Left forelimb (tissue), 1 donor: ENCODE measurements around the gene UBE2Q1.
"Not testable (repeated sequence)": the region's sequence is repeated elsewhere in the genome, so short reads cannot be mapped to it uniquely, and the experiment has no call there.

Experiments
- DNase-seq: peaks from one replicate; pipeline ENCODE4 v3.0.0-alpha.2; 2018; ENCODE audit warnings: low spot score

Gene UBE2Q1

DNA sequence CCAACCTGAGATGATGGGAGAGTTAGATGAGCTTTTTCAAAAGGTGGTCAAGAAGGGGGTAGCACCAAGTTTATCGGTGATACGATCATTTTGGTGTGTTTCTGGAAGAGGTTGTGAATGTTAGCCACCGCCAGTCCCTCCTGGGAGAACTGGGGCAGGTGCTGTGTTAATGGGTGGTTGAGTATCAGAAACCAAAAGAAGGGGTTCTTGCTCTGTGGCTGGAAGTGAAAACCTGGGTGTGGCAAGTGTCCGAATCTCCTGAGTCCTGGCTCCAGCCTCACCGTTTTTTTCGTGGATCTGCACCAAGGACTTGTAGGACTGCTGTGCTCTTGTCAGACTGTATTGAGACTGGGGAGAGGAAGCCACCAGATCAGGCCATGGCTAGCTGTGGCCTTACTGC lies 7.8 kb downstream of the UBE2Q1 start:
- no peak for DNase-seq

GRCh38 chr1:154550070-154550469 lies 8.4 kb downstream of the UBE2Q1 start:
- no peak for DNase-seq

GRCh38 chr1:154549202-154549770 lies 9.2 kb downstream of the UBE2Q1 start:
- DNase-seq, result no peak

DNA sequence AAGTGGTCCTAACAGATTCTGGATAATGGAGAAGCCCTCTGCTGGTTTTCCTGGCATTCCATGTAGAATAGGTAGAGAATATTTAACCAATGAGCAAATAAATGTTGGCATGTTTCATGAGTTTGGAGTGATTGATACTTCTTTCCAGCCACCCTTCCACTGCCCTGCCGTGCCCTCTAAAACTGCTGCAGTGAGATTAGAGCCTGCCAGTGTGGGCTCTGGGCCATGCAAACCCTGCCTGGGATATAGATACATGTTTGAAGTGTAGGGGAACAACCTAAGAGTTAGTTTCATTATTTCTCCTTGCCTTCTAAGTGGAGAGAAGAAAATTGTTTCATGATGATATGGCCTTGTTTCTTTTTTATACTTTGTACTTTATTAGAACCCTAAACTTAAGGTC lies 10.4 kb downstream of the UBE2Q1 start:
- no peak for DNase-seq

DNA sequence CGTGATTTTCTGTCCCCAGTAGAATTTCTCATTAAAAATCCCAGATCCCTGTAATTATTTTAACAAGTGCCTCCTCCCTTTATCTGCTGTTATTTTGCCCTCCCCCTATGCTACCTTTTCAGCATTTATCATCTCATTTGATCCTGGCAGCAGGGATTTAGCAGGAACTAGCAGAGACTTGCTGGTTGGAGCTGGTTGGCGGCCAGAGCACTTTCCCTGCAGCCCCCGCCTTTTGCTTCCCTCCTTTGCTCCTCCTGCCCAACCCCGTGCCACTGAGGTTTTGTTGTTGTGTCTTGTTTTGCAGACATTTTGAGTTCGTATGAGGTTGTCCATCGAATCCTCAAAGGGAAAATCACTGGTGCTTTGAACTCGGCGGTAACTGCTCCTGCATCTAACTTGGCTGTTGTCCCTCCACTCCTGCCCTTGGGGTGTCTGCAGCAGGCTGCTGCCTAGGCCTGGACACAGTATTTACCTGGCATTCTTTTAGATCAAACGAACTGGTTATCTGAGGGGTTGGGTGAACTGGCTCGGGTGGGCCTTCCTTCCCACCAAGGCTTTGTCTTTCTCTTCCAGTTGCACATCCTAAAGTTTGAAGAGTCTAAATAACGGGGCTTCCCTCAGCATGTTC lies 11.2 kb downstream of the UBE2Q1 start:
- no peak for DNase-seq

- no peak for DNase-seq
Measured at GRCh38 chr1:154546264-154547063, 12.0 kb downstream of the UBE2Q1 start.

- no peak for DNase-seq
Measured at GRCh38 chr1:154541231-154541630, 17.2 kb downstream of the UBE2Q1 start.

- DNase-seq, result no peak
Measured at GRCh38 chr1:154539486-154540483, 18.7 kb downstream of the UBE2Q1 start.

DNA sequence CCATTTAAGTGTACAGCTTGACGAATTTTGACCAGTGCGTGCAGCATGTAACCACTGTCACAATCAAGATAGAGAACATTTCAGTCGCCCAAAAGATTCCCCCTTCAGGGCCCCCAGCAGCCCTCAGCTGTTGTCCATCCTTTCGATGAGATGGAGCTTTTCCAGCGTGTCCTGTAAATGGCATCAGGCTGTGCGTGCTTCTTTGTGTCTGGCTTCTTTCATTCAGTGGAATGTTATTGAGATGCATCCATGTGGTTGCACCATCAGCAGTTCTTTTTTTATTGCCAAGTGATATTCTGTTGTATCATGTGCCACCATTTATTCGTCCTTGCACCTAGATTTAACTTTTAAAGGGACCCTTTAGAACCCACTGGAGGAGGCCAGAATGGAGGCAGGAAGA lies 21.9 kb downstream of the UBE2Q1 start:
- DNase-seq, result no peak

DNA sequence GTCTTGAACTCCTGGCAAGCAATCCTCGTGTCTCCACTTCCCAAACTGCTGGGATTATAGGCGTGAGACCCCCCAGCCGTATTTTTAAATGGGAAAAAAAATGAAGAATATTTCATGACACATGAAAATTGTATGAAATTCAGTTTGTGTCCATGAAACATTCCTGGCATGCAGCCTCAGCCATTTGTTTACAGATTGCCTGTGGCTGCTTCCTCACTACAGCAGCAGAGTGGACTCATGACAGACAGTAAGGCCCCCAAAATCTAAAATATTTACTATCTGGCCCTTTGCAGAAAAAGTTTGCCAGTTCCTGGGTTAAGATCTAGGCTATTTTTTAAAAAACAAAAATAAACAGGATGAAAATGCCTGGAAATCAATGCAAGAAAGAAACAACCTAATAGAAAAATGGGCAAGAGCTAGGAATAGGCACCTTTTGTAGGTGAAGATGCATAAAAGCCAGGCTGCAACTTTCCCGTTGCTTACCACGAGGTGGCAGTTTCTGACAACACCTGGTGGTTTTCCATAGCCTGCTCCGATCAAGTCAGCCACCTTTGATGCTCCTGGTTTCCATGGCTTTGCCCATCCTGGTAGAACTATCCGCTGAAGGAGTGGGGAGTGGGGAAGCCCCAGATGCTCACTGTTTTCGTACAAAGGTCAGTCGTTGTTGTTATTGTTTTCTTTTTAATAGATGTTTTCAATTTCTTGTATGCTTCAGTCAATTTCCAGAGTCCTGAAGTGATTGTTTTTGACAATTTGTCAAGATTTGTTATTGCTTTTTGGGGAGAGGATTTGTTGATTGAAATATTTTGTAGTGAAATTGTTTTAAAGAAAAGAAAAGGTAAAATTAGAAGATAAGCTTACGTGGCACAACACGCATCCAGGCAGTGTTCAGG lies 24.3 kb downstream of the UBE2Q1 start:
- no peak for DNase-seq

DNA sequence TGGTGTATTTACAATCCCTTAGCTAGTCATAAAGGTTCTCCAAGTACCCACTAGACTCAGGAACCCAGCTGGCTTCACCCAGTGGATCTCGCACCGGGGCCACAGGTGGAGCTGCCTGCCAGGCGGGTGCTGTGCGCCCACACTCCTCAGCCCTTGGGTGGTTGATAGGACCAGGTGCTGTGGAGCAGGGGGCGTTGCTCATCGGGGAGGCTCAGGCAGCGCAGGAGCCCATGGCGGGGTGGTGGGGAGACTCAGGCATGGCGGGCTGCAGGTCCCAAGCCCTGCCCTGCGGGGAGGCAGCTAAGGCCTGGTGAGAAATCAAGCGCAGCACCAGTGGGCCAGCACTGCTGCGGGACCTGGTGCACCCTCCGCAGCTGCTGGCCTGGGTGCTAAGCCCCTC lies 26.5 kb downstream of the UBE2Q1 start:
- not testable (repeated sequence) for DNase-seq

DNA sequence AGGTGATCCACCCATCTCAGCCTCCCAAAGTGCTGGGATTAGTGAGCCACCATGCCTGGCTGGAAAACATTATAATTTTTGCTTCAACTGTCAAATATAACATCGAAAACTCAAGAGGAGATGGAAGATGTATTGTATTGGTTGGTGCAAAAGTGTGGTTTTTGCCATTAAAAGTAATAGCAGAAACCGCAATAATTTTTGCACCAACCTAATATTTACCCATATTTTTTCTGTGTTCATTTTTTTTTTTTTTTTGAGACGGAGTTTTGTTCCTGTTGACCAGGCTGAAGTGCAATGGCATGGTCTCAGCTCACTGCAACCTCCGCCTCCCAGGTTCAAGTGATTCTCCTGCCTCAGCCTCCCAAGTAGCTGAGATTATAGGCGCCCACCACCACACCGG lies 29.2 kb downstream of the UBE2Q1 start:
- no peak for DNase-seq

DNA sequence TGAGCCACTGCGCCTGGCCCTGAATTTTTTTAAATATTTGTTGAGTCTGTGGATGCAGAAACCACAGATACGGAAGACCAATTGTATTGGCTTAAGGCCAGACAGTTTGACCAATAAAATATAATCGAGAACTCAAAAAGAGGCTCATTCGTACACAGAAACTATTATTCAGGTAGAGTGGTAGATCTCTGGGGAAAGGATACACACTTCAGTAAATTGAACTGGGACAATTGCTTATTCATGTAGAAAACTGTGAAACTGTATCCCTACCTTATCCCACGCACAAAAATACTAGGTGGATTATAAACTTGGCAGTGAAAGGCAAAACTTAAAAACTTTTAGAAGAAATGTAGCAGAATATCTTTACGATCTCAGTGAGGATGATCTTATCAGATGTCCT lies 31.3 kb downstream of the UBE2Q1 start:
- DNase-seq, result no peak

- DNase-seq, result no peak
Measured at GRCh38 chr1:154524881-154525280, 33.6 kb downstream of the UBE2Q1 start.

GRCh38 chr1:154521695-154522094 lies 36.8 kb downstream of the UBE2Q1 start:
- no peak for DNase-seq

DNA sequence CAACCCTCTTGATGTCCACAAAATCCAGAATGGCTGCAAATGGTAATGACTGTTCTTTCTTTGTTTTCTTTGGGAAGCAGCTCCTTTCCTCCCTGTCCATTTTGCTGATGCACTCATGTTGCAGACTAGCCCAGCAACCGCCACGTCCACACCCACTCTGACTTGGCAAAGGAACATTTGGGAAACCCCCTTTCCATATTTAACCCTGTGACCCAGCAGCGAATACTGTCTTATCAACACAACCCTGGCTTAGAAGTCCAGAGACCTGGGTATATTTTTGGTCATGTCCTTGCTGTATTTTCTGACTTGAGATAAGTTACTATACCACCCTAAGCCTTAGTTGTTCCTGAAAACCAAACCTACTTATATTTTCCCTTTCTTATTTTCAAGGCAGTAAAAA lies 38.1 kb downstream of the UBE2Q1 start:
- DNase-seq, result no peak

DNA sequence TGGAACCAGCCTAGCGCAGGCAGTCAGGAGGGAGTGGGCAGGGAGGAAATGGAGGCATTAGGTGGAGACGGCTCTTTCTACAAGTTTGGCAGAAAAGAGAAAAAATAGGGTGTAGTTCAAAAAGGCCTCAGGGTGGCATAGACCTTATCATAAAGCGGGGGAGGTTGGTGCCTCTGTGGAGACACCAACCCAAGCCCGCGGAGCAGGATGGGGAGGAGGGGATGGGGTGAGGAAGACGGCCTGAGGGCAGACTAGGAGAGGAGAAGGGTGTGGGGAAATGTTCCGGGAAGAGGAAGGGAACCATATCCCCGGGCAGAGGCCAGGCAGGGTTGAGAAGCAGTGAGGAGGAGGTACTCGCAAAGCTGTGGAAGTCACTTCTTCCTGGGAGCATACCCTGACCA lies 38.9 kb downstream of the UBE2Q1 start:
- DNase-seq, result no peak

DNA sequence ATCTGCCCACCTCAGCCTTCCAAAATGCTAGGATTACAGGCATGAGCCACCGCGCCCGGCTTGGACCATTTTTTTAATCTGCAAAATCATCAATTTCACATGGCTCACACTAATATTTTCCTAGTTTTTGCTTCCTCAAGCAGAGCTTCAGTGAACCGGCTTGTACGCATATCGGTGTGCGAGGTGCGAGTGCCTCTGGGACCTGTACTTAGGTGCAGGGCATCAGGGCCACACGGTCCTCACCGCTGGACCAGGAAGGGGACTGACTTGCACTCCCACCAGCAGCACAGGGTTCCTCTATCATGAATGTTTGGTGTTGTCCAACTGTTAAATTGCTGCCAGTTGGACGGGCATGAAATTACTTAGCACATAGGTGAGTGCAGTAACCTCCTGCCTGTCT lies 40.8 kb downstream of the UBE2Q1 start:
- DNase-seq, result no peak

DNA sequence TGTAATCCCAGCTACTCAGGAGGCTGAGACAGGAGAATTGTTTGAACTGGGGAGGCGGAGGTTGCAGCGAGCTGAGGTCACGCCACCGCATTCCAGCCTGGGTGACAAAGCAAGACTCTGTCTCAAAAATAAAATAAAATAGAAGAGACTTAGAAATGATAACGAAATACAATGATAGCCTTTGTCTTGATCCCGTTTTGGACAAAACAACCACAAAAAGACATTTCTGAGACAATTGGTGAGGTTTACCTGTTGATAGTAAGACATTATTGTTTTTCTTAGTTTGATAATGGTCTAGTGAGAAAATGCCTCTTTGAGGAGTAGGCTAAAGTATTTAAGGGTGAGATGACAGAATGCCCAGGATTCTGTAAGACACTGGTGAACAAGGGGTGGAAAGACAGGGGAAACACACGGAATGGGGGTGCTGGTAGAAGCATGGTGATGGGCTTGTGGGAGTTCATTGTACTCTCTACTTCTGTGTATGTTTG lies 44.4 kb downstream of the UBE2Q1 start:
- DNase-seq, result no peak

- no peak for DNase-seq
Measured at GRCh38 chr1:154512760-154513159, 45.7 kb downstream of the UBE2Q1 start.

- no peak for DNase-seq
Measured at GRCh38 chr1:154503898-154504297, 54.6 kb downstream of the UBE2Q1 start.
